ENCODE results near the gene ADSS2. TPM values are rescaled to one million over a fixed set of nuclear protein-coding genes. Genes with fewer than 3 reads are reported as not detected.
"Not testable (repeated sequence)": the region's sequence is repeated elsewhere in the genome, so short reads cannot be mapped to it uniquely, and the experiment has no call there.

ADSS2 gene
- total RNA-seq, 4 donors from 2014 or later: 8.7 to 51.5 (median 40.4) TPM

GRCh38 chr1:244375051-244375450 lies 76.7 kb downstream of the ADSS2 start:
- TF ChIP-seq CTCF (IDR thresholded peaks at IDR 0.05): no peak
- TF ChIP-seq POLR2A (IDR thresholded peaks at IDR 0.05): no peak
- no peak overlapping the region for H3K4me3 ChIP-seq
- no peaks in the 10 kb centered on the region for H3K9me3 ChIP-seq
- no peak for DNase-seq
- no peaks in the 10 kb centered on the region for H3K4me1 ChIP-seq
- H3K27me3 ChIP-seq: no peaks in the 10 kb centered on the region
- H3K36me3 ChIP-seq: no peaks in the 10 kb centered on the region
- no peak overlapping the region for H3K27ac ChIP-seq
- intact Hi-C loops (cut with DNase I; ENCODE audit: low total_unique reads): no loop called here

- DNase-seq; H3K27ac ChIP-seq; intact Hi-C loops (cut with DNase I; ENCODE audit: low total_unique reads): not testable (repeated sequence)
Observed at GRCh38 chr1:244374484-244374883, 77.2 kb downstream of the ADSS2 start.

GRCh38 chr1:244371242-244372141 lies 80.2 kb downstream of the ADSS2 start:
- intact Hi-C loops (cut with DNase I; ENCODE audit: low total_unique reads): no loop called here

More at GRCh38 chr1:244374484-244374883, 77.2 kb downstream of the ADSS2 start:
- not testable (repeated sequence) for H3K9me3 ChIP-seq, H3K4me3 ChIP-seq, H3K4me1 ChIP-seq, H3K36me3 ChIP-seq, H3K27me3 ChIP-seq

GRCh38 chr1:244370060-244370637 lies 81.6 kb downstream of the ADSS2 start:
- intact Hi-C loops (cut with DNase I; ENCODE audit: low total_unique reads): no loop called here
- DNase-seq: no peak
- no peak overlapping the region for H3K4me3 ChIP-seq
- H3K36me3 ChIP-seq: no peaks in the 10 kb centered on the region
- H3K9me3 ChIP-seq: no peaks in the 10 kb centered on the region
- H3K27ac ChIP-seq: no peak overlapping the region
- no peak for TF ChIP-seq POLR2A (IDR thresholded peaks at IDR 0.05)
- no peak for TF ChIP-seq CTCF (IDR thresholded peaks at IDR 0.05)
- no peaks in the 10 kb centered on the region for H3K4me1 ChIP-seq
- no peaks in the 10 kb centered on the region for H3K27me3 ChIP-seq

More at GRCh38 chr1:244371242-244372141, 80.2 kb downstream of the ADSS2 start:
- H3K9me3 ChIP-seq: no peaks in the 10 kb centered on the region
- H3K36me3 ChIP-seq: no peaks in the 10 kb centered on the region
- H3K27me3 ChIP-seq: no peaks in the 10 kb centered on the region
- no peak for DNase-seq
- no peak overlapping the region for H3K27ac ChIP-seq
- H3K4me1 ChIP-seq: no peaks in the 10 kb centered on the region
- TF ChIP-seq POLR2A (IDR thresholded peaks at IDR 0.05): no peak
- TF ChIP-seq CTCF (IDR thresholded peaks at IDR 0.05): no peak
- H3K4me3 ChIP-seq: no peak overlapping the region

GRCh38 chr1:244369256-244370057 lies 82.3 kb downstream of the ADSS2 start:
- intact Hi-C loops (cut with DNase I; ENCODE audit: low total_unique reads): no loop called here
- TF ChIP-seq POLR2A (IDR thresholded peaks at IDR 0.05) (no peak), CTCF (IDR thresholded peaks at IDR 0.05) (no peak)
- no peak overlapping the region for H3K4me3 ChIP-seq
- H3K4me1 ChIP-seq: no peaks in the 10 kb centered on the region
- no peak for DNase-seq
- H3K9me3 ChIP-seq: no peaks in the 10 kb centered on the region
- H3K36me3 ChIP-seq: no peaks in the 10 kb centered on the region
- no peak overlapping the region for H3K27ac ChIP-seq
- no peaks in the 10 kb centered on the region for H3K27me3 ChIP-seq
